BE2C (cell line): ENCODE measurements around the gene NABP1.

Experiments used
- DNase-seq: peaks from one replicate; pipeline ENCODE4 v3.0.0-alpha.2; 2020
- H3K27me3 ChIP-seq: fragments of 250-450 bp; sonication (Bioruptor Pico); 2 replicates; pipeline ENCODE4 v1.5.1; 2020; ENCODE audit warnings: mild to moderate bottlenecking
- H3K36me3 ChIP-seq: fragments of 250-450 bp; sonication (Bioruptor Pico); 2 replicates; pipeline ENCODE4 v1.5.1; 2020; ENCODE audit warnings: mild to moderate bottlenecking
- H3K4me1 ChIP-seq: fragments of 250-450 bp; sonication (Bioruptor Pico); 2 replicates; pipeline ENCODE4 v1.5.1; 2020
- H3K4me3 ChIP-seq: 2 replicates; pipeline ENCODE4 v1.5.1; 2011; ENCODE audit warnings: low read depth, low read length
- H3K9me3 ChIP-seq: fragments of 250-450 bp; sonication (Bioruptor Pico); 2 replicates; pipeline ENCODE4 v1.5.1; 2020
- TF ChIP-seq, protein P1 (sequence below): IDR thresholded peaks from 2 replicates; pipeline ENCODE4 v1.5.1; 2012; ENCODE audit warnings: mild to moderate bottlenecking, low read depth, low read length

Gene NABP1

DNA sequence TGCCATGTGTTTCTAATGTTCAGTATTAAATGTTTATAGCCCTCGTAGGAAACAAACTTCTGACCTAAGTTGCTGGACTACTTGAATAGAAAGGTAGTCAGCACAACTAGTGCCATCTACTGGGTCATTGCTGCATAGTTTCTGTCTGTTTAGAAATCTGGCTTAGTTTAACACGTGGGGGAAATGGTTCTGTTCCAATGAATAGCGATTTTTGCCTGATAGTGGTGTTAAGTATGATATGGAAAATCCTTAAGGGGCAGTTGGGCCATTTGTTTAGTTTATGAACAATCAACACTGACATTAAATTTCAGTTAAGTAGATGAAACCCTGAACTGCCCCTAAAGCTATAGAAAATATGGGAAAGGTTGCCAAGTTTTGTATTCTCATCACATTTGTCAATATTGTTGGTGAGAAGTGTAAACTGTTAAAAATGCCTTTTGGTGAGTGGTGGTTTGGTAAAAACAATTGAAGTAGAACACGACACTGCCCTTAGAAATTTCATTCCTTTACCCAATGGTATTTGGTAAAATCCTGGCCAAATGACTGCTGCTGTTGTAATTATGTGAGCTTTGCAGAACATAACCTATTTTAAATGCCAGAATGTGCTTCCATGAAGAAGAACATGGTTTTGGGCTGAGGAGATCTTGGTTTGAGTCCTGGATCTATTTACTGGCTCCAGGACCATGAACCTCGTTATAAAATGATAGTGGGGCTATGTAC lies 13.2 kb downstream of the NABP1 start:
- Histone ChIP-seq H3K9me3 (no peaks in the 10 kb centered on the region), H3K36me3 (no peaks in the 10 kb centered on the region), H3K4me1 (no peaks in the 10 kb centered on the region; the same call in 1 of the 2 replicates), H3K4me3 (no peak overlapping the region), H3K27me3 (no peaks in the 10 kb centered on the region)
- peak; percentile 45 for DNase-seq
- TF ChIP-seq, protein P1, sequence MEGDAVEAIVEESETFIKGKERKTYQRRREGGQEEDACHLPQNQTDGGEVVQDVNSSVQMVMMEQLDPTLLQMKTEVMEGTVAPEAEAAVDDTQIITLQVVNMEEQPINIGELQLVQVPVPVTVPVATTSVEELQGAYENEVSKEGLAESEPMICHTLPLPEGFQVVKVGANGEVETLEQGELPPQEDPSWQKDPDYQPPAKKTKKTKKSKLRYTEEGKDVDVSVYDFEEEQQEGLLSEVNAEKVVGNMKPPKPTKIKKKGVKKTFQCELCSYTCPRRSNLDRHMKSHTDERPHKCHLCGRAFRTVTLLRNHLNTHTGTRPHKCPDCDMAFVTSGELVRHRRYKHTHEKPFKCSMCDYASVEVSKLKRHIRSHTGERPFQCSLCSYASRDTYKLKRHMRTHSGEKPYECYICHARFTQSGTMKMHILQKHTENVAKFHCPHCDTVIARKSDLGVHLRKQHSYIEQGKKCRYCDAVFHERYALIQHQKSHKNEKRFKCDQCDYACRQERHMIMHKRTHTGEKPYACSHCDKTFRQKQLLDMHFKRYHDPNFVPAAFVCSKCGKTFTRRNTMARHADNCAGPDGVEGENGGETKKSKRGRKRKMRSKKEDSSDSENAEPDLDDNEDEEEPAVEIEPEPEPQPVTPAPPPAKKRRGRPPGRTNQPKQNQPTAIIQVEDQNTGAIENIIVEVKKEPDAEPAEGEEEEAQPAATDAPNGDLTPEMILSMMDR = peak; percentile 91

DNA sequence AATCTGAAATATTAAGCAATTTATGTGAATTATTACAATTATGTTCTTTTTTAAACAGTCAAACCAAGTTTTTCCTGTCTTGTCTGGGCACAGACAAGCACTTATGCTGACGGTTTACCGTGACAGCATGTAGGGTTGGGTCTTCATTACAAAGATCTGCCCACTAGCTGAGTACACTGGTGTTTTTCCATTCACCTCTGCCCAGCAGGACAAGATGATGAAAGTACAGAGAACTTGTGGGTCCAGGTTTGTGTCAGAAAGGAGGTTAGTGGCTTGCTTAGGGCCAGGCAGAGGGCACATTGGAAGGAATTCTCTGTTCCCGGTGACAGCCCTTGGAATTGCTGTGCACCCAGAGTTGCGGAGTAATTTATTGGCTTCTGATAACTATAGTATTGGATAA lies 14.0 kb downstream of the NABP1 start:
- no peaks in the 10 kb centered on the region; the same call in 1 of the 2 replicates for H3K4me1 ChIP-seq
- H3K4me3 ChIP-seq = no peak overlapping the region
- no peaks in the 10 kb centered on the region for H3K36me3 ChIP-seq
- DNase-seq = no peak
- H3K9me3 ChIP-seq = no peaks in the 10 kb centered on the region
- H3K27me3 ChIP-seq = no peaks in the 10 kb centered on the region
- TF ChIP-seq, protein P1 = no peak

DNA sequence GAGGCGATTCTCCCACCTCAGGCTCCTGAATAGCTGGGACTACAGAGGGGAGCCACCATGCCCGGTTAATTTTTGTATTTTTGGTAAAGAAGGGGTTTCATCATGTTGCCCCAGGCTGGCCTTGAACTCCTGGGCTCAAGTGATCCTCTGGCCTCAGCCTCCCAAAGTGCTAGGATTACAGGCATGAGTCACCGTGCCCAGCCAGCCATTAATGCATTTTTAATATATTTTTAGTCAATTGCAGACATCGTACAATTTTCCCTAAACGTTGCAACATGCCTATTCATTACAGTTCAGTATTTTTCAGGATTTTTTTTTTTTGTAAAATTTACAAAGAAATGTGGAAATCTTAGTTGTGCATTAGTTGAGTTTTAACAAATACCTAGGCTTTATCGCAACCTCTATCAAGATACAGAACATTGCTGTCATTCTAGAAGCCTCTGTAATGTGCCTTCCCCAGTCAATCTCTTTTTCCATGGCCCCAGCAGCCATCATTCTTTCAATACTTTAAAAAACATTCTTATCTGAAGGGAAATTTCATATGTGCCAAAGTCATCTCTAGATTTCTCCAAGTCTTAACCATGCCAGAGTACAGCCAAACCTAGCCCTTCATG lies 14.7 kb downstream of the NABP1 start:
- no peaks in the 10 kb centered on the region for H3K9me3 ChIP-seq
- TF ChIP-seq, protein P1 = no peak
- no peak for DNase-seq
- H3K36me3 ChIP-seq = no peaks in the 10 kb centered on the region
- no peaks in the 10 kb centered on the region; the same call in 1 of the 2 replicates for H3K4me1 ChIP-seq
- H3K27me3 ChIP-seq = no peaks in the 10 kb centered on the region
- no peak overlapping the region for H3K4me3 ChIP-seq

DNA sequence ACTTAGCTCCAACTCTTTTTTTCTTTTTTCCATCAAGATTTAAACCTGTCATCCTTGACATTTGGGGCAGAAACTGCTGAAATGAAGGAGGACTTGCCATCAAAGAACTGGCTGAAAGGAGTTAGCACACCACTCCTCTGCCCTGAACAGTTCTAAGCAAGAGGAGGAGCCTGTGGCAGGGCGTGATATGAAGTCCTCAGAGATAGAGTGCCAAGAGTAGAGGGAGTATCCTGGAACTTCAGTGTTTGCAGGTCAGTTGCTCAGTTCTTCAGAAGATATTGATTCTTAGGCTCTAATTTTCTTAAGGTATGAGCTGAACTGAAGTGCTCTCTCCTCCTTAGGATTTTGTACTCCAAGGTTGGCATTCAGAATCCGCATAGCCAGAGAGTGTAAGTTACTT lies 15.2 kb downstream of the NABP1 start:
- TF ChIP-seq, protein P1 = no peak
- no peak overlapping the region for H3K4me3 ChIP-seq
- no peak for DNase-seq
- H3K36me3 ChIP-seq = no peaks in the 10 kb centered on the region
- no peaks in the 10 kb centered on the region for H3K9me3 ChIP-seq
- H3K27me3 ChIP-seq = no peaks in the 10 kb centered on the region
- no peaks in the 10 kb centered on the region; the same call in 1 of the 2 replicates for H3K4me1 ChIP-seq

DNA sequence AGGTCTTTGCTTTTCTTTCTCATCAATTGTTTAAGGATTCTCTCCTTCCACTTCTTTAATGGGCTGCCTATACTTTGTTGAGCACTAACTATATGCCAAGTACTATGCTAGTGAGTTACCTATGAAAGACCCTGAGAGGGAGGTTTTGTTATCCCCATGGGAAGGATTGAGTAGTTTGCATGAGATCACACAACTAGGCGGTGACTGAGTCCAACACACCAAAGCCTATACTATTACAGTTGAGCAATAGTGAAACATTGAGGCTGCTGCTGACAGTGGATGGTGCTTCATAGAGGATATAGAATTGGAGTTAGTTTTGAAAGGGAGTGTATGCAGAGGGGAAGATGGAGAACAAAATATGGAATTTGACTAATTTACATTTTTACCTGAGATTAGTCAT lies 15.8 kb downstream of the NABP1 start:
- no peaks in the 10 kb centered on the region; the same call in 1 of the 2 replicates for H3K4me1 ChIP-seq
- no peak overlapping the region for H3K4me3 ChIP-seq
- no peaks in the 10 kb centered on the region for H3K9me3 ChIP-seq
- DNase-seq = no peak
- TF ChIP-seq, protein P1 = no peak
- no peaks in the 10 kb centered on the region for H3K27me3 ChIP-seq
- no peaks in the 10 kb centered on the region for H3K36me3 ChIP-seq

DNA sequence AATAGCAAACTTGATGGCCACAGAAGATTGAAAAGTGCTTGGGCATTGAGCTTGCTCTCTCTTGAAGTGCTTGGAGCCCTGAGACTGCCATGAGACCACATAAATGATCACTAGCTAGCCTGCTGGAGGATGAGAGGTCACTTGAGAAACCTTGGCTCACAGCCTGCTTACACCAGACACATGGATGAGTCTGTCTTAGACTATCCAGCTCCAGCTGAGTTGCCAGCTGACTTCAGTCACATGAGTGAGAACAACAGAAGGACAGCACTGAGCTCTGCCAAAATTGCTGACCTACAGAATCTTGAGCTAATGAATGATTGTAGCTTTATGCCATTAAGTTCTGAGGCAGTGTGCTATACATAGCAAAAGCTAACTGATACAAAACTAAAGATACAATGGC lies 18.1 kb downstream of the NABP1 start:
- Histone ChIP-seq H3K4me3 (no peak overlapping the region), H3K4me1 (no peaks in the 10 kb centered on the region; the same call in 1 of the 2 replicates), H3K9me3 (no peaks in the 10 kb centered on the region), H3K36me3 (no peaks in the 10 kb centered on the region), H3K27me3 (no peaks in the 10 kb centered on the region)
- no peak for DNase-seq
- TF ChIP-seq, protein P1 = no peak
